Testis (tissue), 3 donors: Measurements from ENCODE around the gene ADAM33. TPM values are rescaled to one million over a fixed set of nuclear protein-coding genes. Genes with fewer than 3 reads are reported as not detected.

Experiments used
- DNase-seq: peaks from one replicate; pipeline ENCODE4 v3.0.0-alpha.2; 2019
- H3K27ac ChIP-seq, 2 donors: fragments of 200-600 bp; sonication (generic); one replicate each; pipeline ENCODE4 v1.5.1; 2019
- H3K27me3 ChIP-seq: fragments of 200-600 bp; sonication (generic); one replicate; pipeline ENCODE4 v1.5.1; 2019
- H3K36me3 ChIP-seq: fragments of 200-600 bp; sonication (generic); one replicate; pipeline ENCODE4 v1.5.1; 2017; ENCODE audit warnings: low read depth; ENCODE audit errors: missing control alignments
- H3K4me1 ChIP-seq: fragments of 200-600 bp; sonication (generic); one replicate; pipeline ENCODE4 v1.5.1; 2019
- H3K4me3 ChIP-seq, 2 donors: fragments of 200-600 bp; sonication (generic); one replicate each; pipeline ENCODE4 v1.5.1; 2017 to 2019
- H3K9me3 ChIP-seq: fragments of 200-600 bp; sonication (generic); one replicate; pipeline ENCODE4 v1.5.1; 2017
- POLR2A ChIP-seq: fragments of 450-650 bp; IDR thresholded peaks from one replicate; pipeline ENCODE4 v1.6.1; 2017; ENCODE audit warnings: antibody characterized with exemption, mild to moderate bottlenecking, moderate library complexity
- WGBS, 2 donors: methylation state at CpG; one replicate each; pipeline ENCODE4 v1.1.5; 2018; 5-methylcytosine and 5-hydroxymethylcytosine counted together
- intact Hi-C: fragments of 100-400 bp; cut with DNase I; formaldehyde crosslinking; loops from one replicate; pipeline ENCODE4 v1.15.1; 2023; ENCODE audit warnings: low total_unique reads
- polyA plus RNA-seq: library from polyadenylated mRNA; stranded (reverse); fragments of 350-450 nt; fragmentation: Illumina TruSeq; extraction: RNeasy Lipid Tissue Mini Kit (QIAGEN cat#74804); gene quantifications from one replicate; pipeline ENCODE4 v1.2.3, GENCODE V29; 2014; ENCODE audit warnings: low read depth, low replicate concordance; ENCODE audit not compliant: insufficient read depth
- total RNA-seq, 2 donors: library from RNA; depleted of rRNA; stranded (reverse); fragments of >200 nt; gene quantifications; one replicate each; pipeline ENCODE4 v1.2.3, GENCODE V29; 2016
- TF ChIP-seq, protein P1 (sequence below), 3 experiments: fragments of 450-650 bp in 2 of 3; fragments of 200-600 bp in 1 of 3; sonication (generic) in 1 of 3; IDR thresholded peaks; one replicate each; pipeline ENCODE4 v1.5.1; 2016 to 2019; ENCODE audit warnings: antibody characterized with exemption in 3 of 3, mild to moderate bottlenecking in 2 of 3, moderate library complexity in 1 of 3

ADAM33 gene
- total and polyA plus RNA-seq, 3 donors from 2014 or later, result 25.5 to 61.1 (median 35.4) TPM

DNA sequence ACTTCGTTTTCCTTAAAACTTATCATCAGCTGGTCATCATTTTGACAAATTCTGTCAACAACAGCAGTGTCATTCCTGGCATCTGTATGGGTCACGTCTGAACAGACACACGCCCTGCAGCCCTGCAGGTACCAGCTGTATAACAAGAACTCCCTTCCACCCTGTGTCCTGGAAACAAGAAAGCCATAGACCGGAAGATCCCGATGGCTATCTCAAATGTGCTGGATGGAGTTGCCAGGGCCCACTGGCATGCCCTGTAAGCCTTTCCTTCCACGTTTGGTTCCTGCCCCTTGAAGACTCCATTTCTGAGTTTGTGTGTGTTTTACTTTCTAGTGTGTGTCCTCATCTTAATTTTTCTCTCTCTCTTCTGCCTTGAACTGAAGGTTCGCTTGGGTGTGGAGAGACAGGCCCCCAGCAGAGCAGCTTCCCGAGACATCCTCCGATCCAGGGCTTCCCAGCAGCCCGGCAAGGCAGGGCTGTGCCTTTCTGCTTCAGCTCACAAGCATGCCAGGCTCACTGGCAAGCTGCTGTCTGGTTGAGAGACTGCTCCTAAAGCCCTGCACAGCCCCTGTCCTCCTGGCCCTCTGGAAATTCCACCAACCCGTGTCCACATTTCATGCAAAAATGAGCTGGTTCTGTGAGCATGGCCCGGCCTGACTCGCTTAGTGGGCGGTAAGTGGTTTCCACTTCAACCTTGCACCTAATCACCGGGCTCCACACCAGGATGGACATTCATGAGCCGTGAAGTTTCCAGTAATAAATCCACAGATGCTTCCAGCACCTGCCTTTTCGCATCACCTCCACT is 27.3 kb downstream of the ADAM33 start:
- no peaks in the 10 kb centered on the region for H3K27me3 ChIP-seq
- DNase-seq, result no peak
- no peak overlapping the region for H3K4me3 ChIP-seq
- 89 to 91% methylated on average over 16 to 17 of the region's 17 CpGs for WGBS, 2 donors
- no peaks in the 10 kb centered on the region for H3K4me1 ChIP-seq
- TF ChIP-seq POLR2A, result no peak
- TF ChIP-seq, protein P1, sequence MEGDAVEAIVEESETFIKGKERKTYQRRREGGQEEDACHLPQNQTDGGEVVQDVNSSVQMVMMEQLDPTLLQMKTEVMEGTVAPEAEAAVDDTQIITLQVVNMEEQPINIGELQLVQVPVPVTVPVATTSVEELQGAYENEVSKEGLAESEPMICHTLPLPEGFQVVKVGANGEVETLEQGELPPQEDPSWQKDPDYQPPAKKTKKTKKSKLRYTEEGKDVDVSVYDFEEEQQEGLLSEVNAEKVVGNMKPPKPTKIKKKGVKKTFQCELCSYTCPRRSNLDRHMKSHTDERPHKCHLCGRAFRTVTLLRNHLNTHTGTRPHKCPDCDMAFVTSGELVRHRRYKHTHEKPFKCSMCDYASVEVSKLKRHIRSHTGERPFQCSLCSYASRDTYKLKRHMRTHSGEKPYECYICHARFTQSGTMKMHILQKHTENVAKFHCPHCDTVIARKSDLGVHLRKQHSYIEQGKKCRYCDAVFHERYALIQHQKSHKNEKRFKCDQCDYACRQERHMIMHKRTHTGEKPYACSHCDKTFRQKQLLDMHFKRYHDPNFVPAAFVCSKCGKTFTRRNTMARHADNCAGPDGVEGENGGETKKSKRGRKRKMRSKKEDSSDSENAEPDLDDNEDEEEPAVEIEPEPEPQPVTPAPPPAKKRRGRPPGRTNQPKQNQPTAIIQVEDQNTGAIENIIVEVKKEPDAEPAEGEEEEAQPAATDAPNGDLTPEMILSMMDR (IDR thresholded peaks at IDR 0.05), result no peak
- H3K36me3 ChIP-seq, result no peaks in the 10 kb centered on the region
- no peak overlapping the region for H3K27ac ChIP-seq
- H3K9me3 ChIP-seq, result no peaks in the 10 kb centered on the region
- intact Hi-C loops, result no loop called here

DNA sequence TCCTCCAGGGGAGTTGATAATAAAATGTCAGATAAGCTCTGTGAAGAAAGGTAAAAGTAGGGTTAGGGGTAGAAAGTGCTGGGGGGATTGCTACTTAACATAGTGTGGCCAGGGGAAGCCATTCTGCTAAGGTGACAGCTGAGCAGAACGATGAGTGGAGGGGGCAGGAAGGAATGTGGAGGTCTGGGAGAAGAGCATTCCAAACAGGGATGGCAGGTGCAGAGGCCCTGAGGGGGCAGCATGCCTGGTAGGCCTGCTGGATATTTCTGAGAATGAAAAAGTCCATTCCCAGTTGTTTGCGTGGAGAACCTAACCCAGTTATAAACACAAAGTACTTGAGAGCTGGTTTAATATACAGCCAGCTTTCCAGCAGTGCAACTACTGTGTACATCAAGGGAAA is 27.9 kb downstream of the ADAM33 start:
- no peak for DNase-seq
- Histone ChIP-seq H3K36me3 (no peaks in the 10 kb centered on the region), H3K4me3 (no peak overlapping the region), H3K27ac (no peak overlapping the region), H3K4me1 (peaks cover 3% of the 10 kb centered on the region), H3K9me3 (no peaks in the 10 kb centered on the region), H3K27me3 (no peaks in the 10 kb centered on the region)
- 65 to 71% methylated on average over 2 of the region's 2 CpGs for WGBS, 2 donors
- intact Hi-C loops, result no loop called here
- TF ChIP-seq POLR2A, result no peak
- TF ChIP-seq, protein P1 (IDR thresholded peaks at IDR 0.05), result no peak

GRCh38 chr20:3652676-3653596 is 28.9 kb downstream of the ADAM33 start:
- H3K36me3 ChIP-seq, result no peaks in the 10 kb centered on the region
- no peak for TF ChIP-seq POLR2A
- TF ChIP-seq, protein P1 (IDR thresholded peaks at IDR 0.05), result no peak
- H3K4me1 ChIP-seq, result peaks cover 5% of the 10 kb centered on the region
- 79 to 82% methylated on average over 7 to 10 of the region's 10 CpGs for WGBS, 2 donors
- intact Hi-C loops, result no loop called here
- H3K27ac ChIP-seq, result no peak overlapping the region
- no peaks in the 10 kb centered on the region for H3K27me3 ChIP-seq
- no peak for DNase-seq
- no peak overlapping the region for H3K4me3 ChIP-seq
- no peaks in the 10 kb centered on the region for H3K9me3 ChIP-seq

DNA sequence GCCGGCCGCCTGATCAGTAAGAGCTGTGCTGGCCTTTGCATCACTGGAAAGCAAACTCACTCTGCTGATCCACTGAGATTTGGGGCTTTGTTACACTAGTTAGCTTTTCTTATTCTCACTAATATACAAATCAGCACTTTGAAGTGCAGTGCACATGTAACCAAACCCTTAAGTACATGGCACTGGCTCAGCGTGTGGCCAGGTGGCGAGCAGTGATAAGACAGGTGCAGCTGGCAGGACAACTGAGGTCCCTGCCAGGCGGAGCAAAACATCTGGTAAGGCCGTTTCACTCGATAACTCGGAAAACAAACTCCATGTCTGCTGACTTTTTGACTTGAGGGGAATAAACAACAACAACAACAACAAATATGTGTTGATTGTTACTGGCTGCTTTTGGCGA is 29.6 kb downstream of the ADAM33 start:
- no peak for DNase-seq
- 90 to 96% methylated on average over 9 of the region's 9 CpGs for WGBS, 2 donors
- Histone ChIP-seq H3K4me3 (no peak overlapping the region), H3K4me1 (peaks cover 5% of the 10 kb centered on the region), H3K27me3 (no peaks in the 10 kb centered on the region), H3K9me3 (no peaks in the 10 kb centered on the region), H3K36me3 (no peaks in the 10 kb centered on the region), H3K27ac (no peak overlapping the region)
- intact Hi-C loops, result no loop called here
- TF ChIP-seq POLR2A, result no peak
- TF ChIP-seq, protein P1 (IDR thresholded peaks at IDR 0.05), result no peak
